ENCODE measurements around the gene RCOR3. TPM values are rescaled to one million over a fixed set of nuclear protein-coding genes. Genes with fewer than 3 reads are reported as not detected.

Gene RCOR3
- total RNA-seq, 4 donors from 2014 or later, result 26.1 to 88.5 (median 39.8) TPM

DNA sequence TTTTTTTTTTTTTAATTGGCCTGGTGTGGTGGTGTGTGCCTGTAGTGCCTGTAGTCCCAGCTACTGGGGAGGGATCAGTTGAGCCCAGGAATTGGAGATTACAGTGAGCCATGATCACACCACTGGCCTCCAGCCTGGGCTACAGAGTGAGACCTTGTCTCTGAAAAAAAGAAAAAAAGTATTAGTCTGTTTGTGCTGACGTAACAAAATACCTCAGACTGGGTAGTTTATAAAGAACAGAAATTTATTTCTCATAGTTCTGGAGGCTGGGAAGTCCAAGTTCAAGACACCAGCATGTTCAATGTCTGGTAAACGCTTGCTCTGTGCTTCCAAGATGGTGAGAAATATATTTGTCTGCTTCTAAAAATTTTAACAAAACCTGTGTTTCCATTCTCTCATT is 93.3 kb downstream of the RCOR3 start:
- no peaks in the 10 kb centered on the region for H3K36me3 ChIP-seq
- TF ChIP-seq POLR2A (IDR thresholded peaks at IDR 0.05), result no peak
- TF ChIP-seq, protein P1, sequence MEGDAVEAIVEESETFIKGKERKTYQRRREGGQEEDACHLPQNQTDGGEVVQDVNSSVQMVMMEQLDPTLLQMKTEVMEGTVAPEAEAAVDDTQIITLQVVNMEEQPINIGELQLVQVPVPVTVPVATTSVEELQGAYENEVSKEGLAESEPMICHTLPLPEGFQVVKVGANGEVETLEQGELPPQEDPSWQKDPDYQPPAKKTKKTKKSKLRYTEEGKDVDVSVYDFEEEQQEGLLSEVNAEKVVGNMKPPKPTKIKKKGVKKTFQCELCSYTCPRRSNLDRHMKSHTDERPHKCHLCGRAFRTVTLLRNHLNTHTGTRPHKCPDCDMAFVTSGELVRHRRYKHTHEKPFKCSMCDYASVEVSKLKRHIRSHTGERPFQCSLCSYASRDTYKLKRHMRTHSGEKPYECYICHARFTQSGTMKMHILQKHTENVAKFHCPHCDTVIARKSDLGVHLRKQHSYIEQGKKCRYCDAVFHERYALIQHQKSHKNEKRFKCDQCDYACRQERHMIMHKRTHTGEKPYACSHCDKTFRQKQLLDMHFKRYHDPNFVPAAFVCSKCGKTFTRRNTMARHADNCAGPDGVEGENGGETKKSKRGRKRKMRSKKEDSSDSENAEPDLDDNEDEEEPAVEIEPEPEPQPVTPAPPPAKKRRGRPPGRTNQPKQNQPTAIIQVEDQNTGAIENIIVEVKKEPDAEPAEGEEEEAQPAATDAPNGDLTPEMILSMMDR (IDR thresholded peaks at IDR 0.05), result no peak
- H3K4me3 ChIP-seq, result no peak overlapping the region
- no peaks in the 10 kb centered on the region for H3K27me3 ChIP-seq
- H3K9me3 ChIP-seq, result no peaks in the 10 kb centered on the region
- H3K27ac ChIP-seq, result no peak overlapping the region
- no peaks in the 10 kb centered on the region for H3K4me1 ChIP-seq
- DNase-seq, result no peak
- intact Hi-C loops (cut with DNase I; ENCODE audit: low total_unique reads), result no loop called here

GRCh38 chr1:211352985-211353515 is 93.9 kb downstream of the RCOR3 start:
- no peaks in the 10 kb centered on the region for H3K9me3 ChIP-seq
- intact Hi-C loops (cut with DNase I; ENCODE audit: low total_unique reads), result no loop called here

DNA sequence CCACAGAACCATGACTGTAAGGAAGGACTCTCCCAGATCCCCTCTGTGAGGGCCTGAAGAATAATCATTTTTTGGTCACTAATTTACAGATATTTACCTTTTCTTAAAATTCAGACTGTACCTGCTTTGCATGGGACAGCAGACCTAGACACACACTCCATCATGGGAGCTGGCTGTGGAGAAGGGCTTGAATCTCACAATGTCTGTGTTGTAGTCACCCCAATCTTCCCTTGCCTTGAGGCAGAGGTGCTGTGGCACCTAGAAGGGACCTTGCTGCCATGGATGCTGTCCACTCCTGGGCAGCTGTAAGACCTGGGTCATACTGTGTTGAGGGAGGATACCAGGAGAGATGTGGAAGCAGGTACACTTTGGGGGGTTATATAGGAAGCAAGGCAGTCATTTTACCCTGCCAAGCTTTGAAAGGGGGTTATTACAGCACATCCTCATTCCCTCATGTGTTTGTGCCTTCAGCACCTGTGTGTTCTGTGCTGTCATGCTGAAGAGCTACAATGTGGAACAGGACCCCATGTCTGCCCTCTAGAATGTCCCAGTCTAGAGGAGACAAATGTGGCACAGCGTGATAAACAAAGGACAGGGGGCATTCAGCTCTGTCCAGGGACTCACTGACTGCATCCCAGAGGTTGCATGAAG is 94.5 kb downstream of the RCOR3 start:
- no peak for DNase-seq

More at GRCh38 chr1:211352985-211353515, 93.9 kb downstream of the RCOR3 start:
- Histone ChIP-seq H3K36me3 (no peaks in the 10 kb centered on the region), H3K4me3 (no peak overlapping the region), H3K27me3 (no peaks in the 10 kb centered on the region), H3K4me1 (no peaks in the 10 kb centered on the region), H3K27ac (no peak overlapping the region)
- DNase-seq, result peak in 1 of 2 donors; percentile 26
- no peak for TF ChIP-seq POLR2A (IDR thresholded peaks at IDR 0.05)
- TF ChIP-seq, protein P1 (IDR thresholded peaks at IDR 0.05), result peak; percentile 11 to 48 (median 26)

GRCh38 chr1:211355873-211356272 is 96.7 kb downstream of the RCOR3 start:
- intact Hi-C loops (cut with DNase I; ENCODE audit: low total_unique reads), result no loop called here
- no peaks in the 10 kb centered on the region for H3K27me3 ChIP-seq
- no peak for TF ChIP-seq POLR2A (IDR thresholded peaks at IDR 0.05)
- TF ChIP-seq, protein P1 (IDR thresholded peaks at IDR 0.05), result no peak
- no peak overlapping the region for H3K27ac ChIP-seq
- H3K36me3 ChIP-seq, result no peaks in the 10 kb centered on the region
- no peaks in the 10 kb centered on the region for H3K4me1 ChIP-seq
- no peak for DNase-seq
- no peak overlapping the region for H3K4me3 ChIP-seq
- H3K9me3 ChIP-seq, result no peaks in the 10 kb centered on the region

More for the DNA sequence above, 94.5 kb downstream of the RCOR3 start:
- no peak for TF ChIP-seq POLR2A (IDR thresholded peaks at IDR 0.05)
- TF ChIP-seq, protein P1 (IDR thresholded peaks at IDR 0.05), result no peak
- no peaks in the 10 kb centered on the region for H3K27me3 ChIP-seq
- H3K4me3 ChIP-seq, result no peak overlapping the region
- no peaks in the 10 kb centered on the region for H3K9me3 ChIP-seq
- no peak overlapping the region for H3K27ac ChIP-seq
- H3K36me3 ChIP-seq, result no peaks in the 10 kb centered on the region
- intact Hi-C loops (cut with DNase I; ENCODE audit: low total_unique reads), result no loop called here
- H3K4me1 ChIP-seq, result no peaks in the 10 kb centered on the region

DNA sequence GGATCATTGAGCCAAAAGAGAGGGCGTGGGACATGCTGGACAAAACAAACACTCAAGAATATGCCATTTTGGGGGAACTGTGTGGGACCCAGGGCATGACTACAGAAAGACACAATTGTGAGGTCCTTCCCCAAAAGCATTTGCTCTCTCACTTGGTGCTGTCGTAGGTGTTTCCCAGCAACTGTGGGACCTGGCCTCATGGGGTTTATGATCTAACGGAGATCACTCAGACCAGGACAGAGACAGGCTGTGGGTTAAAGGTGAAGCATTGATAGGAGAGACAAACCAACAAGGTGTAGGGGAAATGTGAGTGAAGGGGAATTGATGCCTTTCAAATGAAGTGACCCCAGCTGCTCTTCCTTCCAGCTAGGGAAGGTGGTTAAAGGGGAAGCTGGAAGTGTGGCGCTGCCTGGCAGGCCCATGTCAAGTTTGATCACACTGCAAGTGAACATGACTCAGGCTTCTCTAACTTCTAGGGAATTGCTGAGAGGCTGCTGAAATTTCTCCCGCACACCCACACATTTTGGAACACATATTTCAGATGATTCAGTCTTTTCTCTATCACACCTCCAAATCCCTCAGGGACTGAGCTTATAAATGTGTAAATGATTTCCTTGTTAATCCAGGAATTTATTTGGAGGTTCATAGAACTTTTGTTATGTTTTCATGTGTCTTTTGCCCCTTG is 97.7 kb downstream of the RCOR3 start:
- Histone ChIP-seq H3K36me3 (no peaks in the 10 kb centered on the region), H3K9me3 (no peaks in the 10 kb centered on the region), H3K4me1 (no peaks in the 10 kb centered on the region), H3K27ac (no peak overlapping the region), H3K4me3 (no peak overlapping the region), H3K27me3 (no peaks in the 10 kb centered on the region)
- intact Hi-C loops (cut with DNase I; ENCODE audit: low total_unique reads), result no loop called here
- no peak for DNase-seq
- TF ChIP-seq, protein P1 (IDR thresholded peaks at IDR 0.05), result no peak
- TF ChIP-seq POLR2A (IDR thresholded peaks at IDR 0.05), result no peak
